Measurements from ENCODE around the gene DCD.
"Not testable (repeated sequence)": the region's sequence is repeated elsewhere in the genome, so short reads cannot be mapped to it uniquely, and the experiment has no call there.

Gene DCD, protein sequence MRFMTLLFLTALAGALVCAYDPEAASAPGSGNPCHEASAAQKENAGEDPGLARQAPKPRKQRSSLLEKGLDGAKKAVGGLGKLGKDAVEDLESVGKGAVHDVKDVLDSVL

DNA sequence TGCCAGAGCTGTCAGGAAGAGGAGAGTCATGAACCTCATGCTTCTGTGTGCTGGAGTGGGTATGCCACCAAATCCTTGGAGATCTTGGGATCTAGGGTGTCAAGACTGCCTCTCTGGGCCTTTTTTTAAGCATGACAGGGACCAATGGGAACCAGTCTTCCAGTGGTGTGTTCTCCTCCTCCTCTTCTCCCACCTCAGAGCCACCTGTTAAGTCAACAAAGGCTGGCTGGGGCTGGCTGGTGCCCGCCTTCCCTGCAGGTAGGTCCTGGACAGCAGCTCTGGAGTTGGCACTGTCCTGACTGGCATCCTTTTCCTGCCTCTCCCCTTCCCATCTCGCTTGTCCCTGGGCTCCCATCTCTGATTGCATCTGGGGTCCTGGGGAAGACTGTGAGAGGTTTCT, at the start of gene DCD:
Gene DCD, minus strand, starts transcription at position 101 of the 400 bp plus-strand sequence. Its CDS starts 62 bp downstream, at position 39.
- no peak for DNase-seq

- no peak for DNase-seq
Observed at GRCh38 chr12:54697851-54698250, 49.7 kb upstream of the DCD start.

- DNase-seq, result no peak
Observed at GRCh38 chr12:54692353-54692752, 44.2 kb upstream of the DCD start.

- DNase-seq, result no peak
Observed at GRCh38 chr12:54689984-54690383, 41.8 kb upstream of the DCD start.

GRCh38 chr12:54689034-54689372, 40.8 kb upstream of the DCD start:
- no peak for DNase-seq

GRCh38 chr12:54688309-54689033, 40.3 kb upstream of the DCD start:
- DNase-seq, result no peak

GRCh38 chr12:54684636-54685630, 36.8 kb upstream of the DCD start:
- no peak for DNase-seq

DNA sequence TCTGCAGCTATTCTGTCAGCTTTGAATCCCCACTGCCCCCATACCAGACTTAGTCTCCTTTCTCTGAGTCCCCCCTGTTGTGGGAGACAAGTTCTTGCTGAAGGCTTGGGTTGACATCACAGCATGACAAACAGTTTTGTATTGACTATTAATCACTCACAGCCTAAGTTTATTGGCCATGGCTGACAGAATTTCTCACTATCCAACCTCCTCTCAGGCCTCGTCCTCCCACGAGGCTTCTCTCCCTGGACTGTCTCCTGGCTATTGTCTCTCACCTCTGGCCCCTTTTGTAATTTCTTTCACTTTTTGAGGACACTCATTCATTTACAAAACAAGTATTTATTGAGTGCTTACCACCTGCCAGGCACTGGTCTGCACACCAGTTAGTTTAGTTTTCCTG, 35.2 kb upstream of the DCD start:
- no peak for DNase-seq

- no peak for DNase-seq
Observed at GRCh38 chr12:54682674-54683073, 34.5 kb upstream of the DCD start.

- DNase-seq, result peak; percentile 61
Observed at GRCh38 chr12:54680374-54680773, 32.2 kb upstream of the DCD start.

DNA sequence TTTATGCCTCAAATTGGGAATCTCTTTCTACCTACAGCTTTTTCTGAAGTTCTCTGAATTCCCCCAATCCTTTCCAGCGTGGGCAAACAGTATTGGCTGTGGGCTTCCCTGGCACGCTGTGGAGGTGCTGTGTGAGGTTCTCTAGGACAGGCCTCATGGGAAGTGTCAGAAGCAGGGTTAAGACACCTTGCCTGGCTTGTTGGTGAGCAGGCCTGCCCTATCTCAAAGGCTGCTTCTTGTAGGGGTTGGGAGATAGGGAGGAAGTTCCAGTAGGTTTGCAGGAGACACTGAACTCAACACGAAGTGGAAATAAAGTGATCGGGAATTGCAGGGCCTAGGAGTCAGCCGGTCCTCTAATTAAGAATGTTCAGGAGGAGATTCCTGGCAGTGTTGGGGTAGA, 30.0 kb upstream of the DCD start:
- no peak for DNase-seq

DNA sequence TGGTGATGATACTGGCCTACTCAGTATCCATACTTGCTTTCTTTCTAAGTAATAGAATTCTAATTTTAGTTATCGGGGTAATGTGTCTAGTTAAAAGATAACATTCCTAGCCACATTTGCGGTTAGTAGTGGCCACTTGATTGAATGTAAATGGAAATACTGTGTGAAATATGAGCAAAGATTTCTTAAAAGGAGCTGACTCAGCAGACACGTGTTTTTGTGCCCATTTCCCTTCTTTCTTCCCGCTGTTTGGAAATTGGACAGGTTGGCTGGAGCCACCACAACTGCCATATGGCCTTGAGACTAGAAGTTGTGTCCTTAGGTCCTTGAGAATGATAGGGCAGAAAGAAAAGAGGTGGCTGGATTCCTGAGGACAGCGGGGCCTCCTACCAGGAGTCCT, 19.8 kb upstream of the DCD start:
- DNase-seq, result no peak

GRCh38 chr12:54666008-54666407, 17.8 kb upstream of the DCD start:
- no peak for DNase-seq

- not testable (repeated sequence) for DNase-seq
Observed at GRCh38 chr12:54665022-54665635, 17.0 kb upstream of the DCD start.

GRCh38 chr12:54663603-54664002, 15.4 kb upstream of the DCD start:
- DNase-seq, result no peak

GRCh38 chr12:54662026-54662425, 13.9 kb upstream of the DCD start:
- DNase-seq, result no peak

- no peak for DNase-seq
Observed at GRCh38 chr12:54661048-54661447, 12.9 kb upstream of the DCD start.

DNA sequence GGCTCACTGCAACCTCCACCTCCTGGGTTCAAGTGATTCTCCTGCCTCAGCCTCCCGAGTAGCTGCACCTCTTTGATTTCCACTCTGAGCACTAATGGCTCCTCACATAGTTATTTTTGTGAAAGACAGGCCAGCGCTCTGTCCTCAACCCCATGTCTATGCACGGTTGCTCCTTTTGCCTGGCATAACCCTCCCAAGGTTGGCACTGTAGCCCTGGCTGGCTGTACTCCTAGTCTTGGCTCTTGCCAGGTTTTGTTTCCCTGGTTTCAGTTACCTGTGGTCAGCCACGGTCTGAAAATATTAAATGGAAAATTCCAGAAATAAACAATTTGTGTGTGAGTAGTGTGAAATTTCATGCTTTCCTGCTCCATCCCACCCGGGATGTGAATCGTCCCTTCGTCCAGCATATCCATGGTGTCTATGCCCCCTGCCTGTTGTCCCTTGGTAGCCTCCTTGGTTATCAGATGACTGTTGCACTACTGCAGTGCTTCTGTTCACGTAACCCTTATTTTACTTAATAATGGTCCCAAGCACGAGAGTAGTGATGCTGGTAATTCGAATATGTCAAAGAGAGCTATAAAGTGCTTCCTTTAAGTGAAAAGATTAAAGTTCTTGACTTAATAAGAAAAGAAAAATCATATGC, 12.3 kb upstream of the DCD start:
- no peak for DNase-seq

- peak; percentile 70 for DNase-seq
Observed at GRCh38 chr12:54658306-54659264, 10.4 kb upstream of the DCD start.

DNA sequence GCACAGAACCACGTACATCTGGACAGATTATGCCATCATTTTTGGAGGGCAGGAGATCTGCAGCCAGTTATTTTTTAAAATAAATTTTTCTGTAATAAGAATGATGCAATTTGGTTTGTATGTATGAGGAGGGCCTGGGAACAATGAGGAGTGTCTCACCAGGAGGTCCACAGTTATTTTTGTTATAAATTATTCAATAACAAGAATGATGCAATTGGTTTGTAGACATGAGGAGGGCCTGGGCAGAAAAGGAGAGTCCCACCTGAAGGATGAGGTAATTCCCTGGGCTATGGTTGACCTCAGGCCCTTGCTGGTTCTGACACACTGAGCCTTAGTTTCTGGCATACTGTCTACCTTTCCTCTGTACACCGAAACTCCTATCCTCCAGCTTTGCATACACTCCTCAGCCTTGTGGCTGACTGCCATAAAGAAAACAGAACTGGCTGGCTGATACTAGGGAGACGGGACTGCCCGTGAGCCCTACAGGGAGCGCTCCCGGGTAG, 9.0 kb upstream of the DCD start:
- DNase-seq, result no peak

GRCh38 chr12:54654926-54655325, 6.8 kb upstream of the DCD start:
- no peak for DNase-seq
